Vagina (tissue), 2 donors: ENCODE measurements around the gene SUDS3.

Experiments used
- POLR2A ChIP-seq, 2 donors: fragments of 450-650 bp; IDR thresholded peaks; one replicate each; pipeline ENCODE4 v1.6.1; 2017; ENCODE audit warnings: antibody characterized with exemption in 2 of 2, mild to moderate bottlenecking in 2 of 2, moderate library complexity in 2 of 2
- POLR2AphosphoS5 ChIP-seq, 2 donors: sonication (generic); formaldehyde crosslinking; IDR thresholded peaks; one replicate each; pipeline ENCODE4 v1.9.0; 2017; ENCODE audit warnings: antibody characterized with exemption in 2 of 2, mild to moderate bottlenecking in 2 of 2, low read depth in 1 of 2; ENCODE audit not compliant: insufficient read depth in 1 of 2
- TF ChIP-seq, protein P1 (sequence below), 3 experiments: fragments of 450-650 bp in 2 of 3; fragments of 200-600 bp in 1 of 3; sonication (generic) in 1 of 3; IDR thresholded peaks; one replicate each; pipeline ENCODE4 v1.5.1; 2017 to 2019; ENCODE audit warnings: antibody characterized with exemption in 3 of 3, mild to moderate bottlenecking in 2 of 3, moderate library complexity in 2 of 3

DNA sequence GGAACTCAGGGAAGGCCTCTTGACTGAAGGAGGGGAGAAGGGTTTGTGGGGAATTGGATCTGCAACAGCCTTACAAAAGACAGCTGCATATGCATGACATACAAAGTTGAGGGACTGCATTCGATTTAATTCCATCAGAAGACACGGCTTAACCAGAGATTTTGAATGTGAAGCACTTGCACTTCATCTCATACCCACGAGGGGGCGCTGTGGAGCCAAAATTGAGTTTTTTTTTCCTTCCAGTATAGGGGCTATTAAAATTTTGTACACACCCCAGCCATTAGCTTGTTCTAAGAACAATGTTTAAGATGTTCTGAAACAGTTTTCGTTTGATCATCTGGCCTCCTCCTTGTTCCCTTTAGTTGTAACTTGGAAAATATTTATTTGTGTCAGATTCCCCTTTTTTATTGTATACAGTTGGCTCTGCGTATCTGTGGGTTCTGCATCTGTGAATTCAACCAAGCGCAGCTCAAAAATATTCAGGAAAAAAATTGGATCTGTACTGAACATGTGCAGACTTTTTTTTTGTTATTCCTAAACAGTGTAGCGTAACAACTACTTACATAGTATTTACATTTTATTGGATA is 1.6 kb downstream of the SUDS3 start:
- TF ChIP-seq, protein P1, sequence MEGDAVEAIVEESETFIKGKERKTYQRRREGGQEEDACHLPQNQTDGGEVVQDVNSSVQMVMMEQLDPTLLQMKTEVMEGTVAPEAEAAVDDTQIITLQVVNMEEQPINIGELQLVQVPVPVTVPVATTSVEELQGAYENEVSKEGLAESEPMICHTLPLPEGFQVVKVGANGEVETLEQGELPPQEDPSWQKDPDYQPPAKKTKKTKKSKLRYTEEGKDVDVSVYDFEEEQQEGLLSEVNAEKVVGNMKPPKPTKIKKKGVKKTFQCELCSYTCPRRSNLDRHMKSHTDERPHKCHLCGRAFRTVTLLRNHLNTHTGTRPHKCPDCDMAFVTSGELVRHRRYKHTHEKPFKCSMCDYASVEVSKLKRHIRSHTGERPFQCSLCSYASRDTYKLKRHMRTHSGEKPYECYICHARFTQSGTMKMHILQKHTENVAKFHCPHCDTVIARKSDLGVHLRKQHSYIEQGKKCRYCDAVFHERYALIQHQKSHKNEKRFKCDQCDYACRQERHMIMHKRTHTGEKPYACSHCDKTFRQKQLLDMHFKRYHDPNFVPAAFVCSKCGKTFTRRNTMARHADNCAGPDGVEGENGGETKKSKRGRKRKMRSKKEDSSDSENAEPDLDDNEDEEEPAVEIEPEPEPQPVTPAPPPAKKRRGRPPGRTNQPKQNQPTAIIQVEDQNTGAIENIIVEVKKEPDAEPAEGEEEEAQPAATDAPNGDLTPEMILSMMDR (IDR thresholded peaks at IDR 0.05): peak; percentile 81 to 95 (median 86)
- TF ChIP-seq POLR2A (IDR thresholded peaks at IDR 0.05): no peak
- no peak for TF ChIP-seq POLR2AphosphoS5 (IDR thresholded peaks at IDR 0.05; ENCODE audit: insufficient read depth in 1 of 2, low read depth in 1 of 2)
